Esophagus squamous epithelium (tissue), 5 donors: ENCODE results near the gene ATXN7L3. TPM values are rescaled to one million over a fixed set of nuclear protein-coding genes. Genes with fewer than 3 reads are reported as not detected.
A peak's percentile ranks its signal among the peaks of the same experiment; 100 is the strongest.

Source experiments
- DNase-seq: peaks from one replicate; lab custom pipeline; 2025; lab: John Stamatoyannopoulos, UW
- H3K27ac ChIP-seq, 4 donors: fragments of 200-600 bp; sonication (generic); one replicate each; pipeline ENCODE4 v1.5.1; 2016 to 2019; ENCODE audit warnings: mild to moderate bottlenecking in 1 of 4
- H3K27me3 ChIP-seq, 4 donors: fragments of 200-600 bp; sonication (generic); 1 replicate in 3 of 4; 2 replicates in 1 of 4; pipeline versions ENCODE4 v1.5.1 to v1.6.0; 2017 to 2021; ENCODE audit warnings: antibody characterized with exemption in 1 of 4
- H3K36me3 ChIP-seq, 3 donors: fragments of 200-600 bp; sonication (generic); one replicate each; pipeline ENCODE4 v1.5.1; 2016 to 2019
- H3K4me1 ChIP-seq, 3 donors: fragments of 200-600 bp; sonication (generic); one replicate each; pipeline ENCODE4 v1.5.1; 2017 to 2019
- H3K4me3 ChIP-seq, 4 donors: fragments of 200-600 bp; sonication (generic); 1 replicate in 3 of 4; 2 replicates in 1 of 4; pipeline ENCODE4 v1.5.1; 2016 to 2019; ENCODE audit warnings: mild to moderate bottlenecking in 2 of 4, moderate library complexity in 1 of 4
- H3K9me3 ChIP-seq, 3 donors: fragments of 200-600 bp; sonication (generic); one replicate each; pipeline ENCODE4 v1.5.1; 2016 to 2019
- CTCF ChIP-seq, 6 experiments: fragments of 450-650 bp in 4 of 6; fragments of 200-600 bp in 2 of 6; sonication (generic) in 2 of 6; IDR thresholded peaks; one replicate each; pipeline ENCODE4 v1.5.1; 2016 to 2019; ENCODE audit warnings: antibody characterized with exemption in 6 of 6, mild to moderate bottlenecking in 4 of 6, moderate library complexity in 4 of 6
- POLR2A ChIP-seq, 4 donors: fragments of 450-650 bp; IDR thresholded peaks; one replicate each; pipeline ENCODE4 v1.6.1; 2017; ENCODE audit warnings: antibody characterized with exemption in 4 of 4, mild to moderate bottlenecking in 4 of 4, moderate library complexity in 3 of 4
- WGBS, 2 donors: methylation state at CpG; one replicate each; pipeline ENCODE4 v1.1.5; 2018; 5-methylcytosine and 5-hydroxymethylcytosine counted together
- intact Hi-C: fragments of 100-400 bp; cut with DNase I; formaldehyde crosslinking; loops from one replicate; pipeline ENCODE4 v1.15.0; 2022
- total RNA-seq, 4 donors: library from RNA; depleted of rRNA; stranded (reverse); fragments of >200 nt; gene quantifications; one replicate each; pipeline ENCODE4 v1.1.0, GENCODE V29; 2016
- donor health status: DM: yes; HTN: yes; CAD: no.

ATXN7L3 gene
- total RNA-seq, 4 donors from 2014 or later, result 37.7 to 47.3 (median 44.0) TPM

GRCh38 chr17:44229090-44229489 is 29.4 kb upstream of the ATXN7L3 start:
- Histone ChIP-seq H3K4me3 (no peak overlapping the region), H3K36me3 (no peaks in the 10 kb centered on the region), H3K27me3 (no peaks in the 10 kb centered on the region), H3K9me3 (no peaks in the 10 kb centered on the region), H3K4me1 (peaks cover 0 to 4% (median 0%) of the 10 kb centered on the region in 3 donors), H3K27ac (no peak overlapping the region)
- TF ChIP-seq POLR2A (IDR thresholded peaks at IDR 0.05), result no peak
- no peak for TF ChIP-seq CTCF (IDR thresholded peaks at IDR 0.05)
- intact Hi-C loops, result no loop called here
- 90% methylated on average over 6 of the region's 6 CpGs; no CpG with 5 or more reads in 1 of the 2 donors for WGBS, 2 donors
- DNase-seq, result no peak

- 18 to 23% methylated on average over 7 of the region's 7 CpGs for WGBS, 2 donors
- Histone ChIP-seq H3K4me1 (peaks cover 16 to 31% (median 17%) of the 10 kb centered on the region in 3 donors), H3K36me3 (no peaks in the 10 kb centered on the region), H3K4me3 (no peak overlapping the region), H3K9me3 (no peaks in the 10 kb centered on the region), H3K27ac (peak overlapping the region in 3 of 4 donors; percentile 97 to 100 (median 100)), H3K27me3 (no peaks in the 10 kb centered on the region)
- no peak for DNase-seq
- intact Hi-C loops, result no loop called here
- no peak for TF ChIP-seq CTCF (IDR thresholded peaks at IDR 0.05)
These were observed 23.9 kb upstream of the ATXN7L3 start for GRCh38 chr17:44223541-44224071.

GRCh38 chr17:44222112-44222869 is 22.6 kb upstream of the ATXN7L3 start:
- Histone ChIP-seq H3K4me3 (peak overlapping the region; percentile 92 to 99 (median 99)), H3K9me3 (no peaks in the 10 kb centered on the region), H3K36me3 (peaks cover 0 to 5% (median 0%) of the 10 kb centered on the region in 3 donors), H3K27ac (peak overlapping the region; percentile 97 to 100 (median 99)), H3K4me1 (peaks cover 26 to 41% (median 26%) of the 10 kb centered on the region in 3 donors), H3K27me3 (no peaks in the 10 kb centered on the region)
- 4 to 6% methylated on average over 11 to 16 of the region's 36 CpGs for WGBS, 2 donors
- DNase-seq, result no peak
- peak in 3 of 6 experiments; percentile 2 to 24 (median 9) for TF ChIP-seq CTCF (IDR thresholded peaks at IDR 0.05)
- TF ChIP-seq POLR2A (IDR thresholded peaks at IDR 0.05), result peak in 2 of 4 donors; percentile 25 to 50
- intact Hi-C loops, result no loop called here

GRCh38 chr17:44221862-44222111 is 22.1 kb upstream of the ATXN7L3 start:
- Histone ChIP-seq H3K4me1 (peaks cover 31 to 46% (median 31%) of the 10 kb centered on the region in 3 donors), H3K9me3 (no peaks in the 10 kb centered on the region), H3K36me3 (peaks cover 0 to 10% (median 0%) of the 10 kb centered on the region in 3 donors), H3K27ac (peak overlapping the region; percentile 97 to 100 (median 99)), H3K4me3 (peak overlapping the region; percentile 92 to 99 (median 99)), H3K27me3 (no peaks in the 10 kb centered on the region)
- 0 to 2% methylated on average over 8 to 12 of the region's 17 CpGs for WGBS, 2 donors
- no peak for DNase-seq
- TF ChIP-seq POLR2A (IDR thresholded peaks at IDR 0.05) (peak in 1 of 4 donors; percentile 63), CTCF (IDR thresholded peaks at IDR 0.05) (no peak)
- intact Hi-C loops, result no loop called here
